H9 (cell line): Measurements from ENCODE around the gene TNP2. TPM values are rescaled to one million over a fixed set of nuclear protein-coding genes. Genes with fewer than 3 reads are reported as not detected.

ENCODE experiments used
- DNase-seq: peaks from one replicate; pipeline ENCODE4 v3.0.0-alpha.2; 2017
- H2AFZ ChIP-seq: one replicate; pipeline ENCODE4 v1.6.1; 2013; ENCODE audit warnings: mild to moderate bottlenecking, low read length, control low read depth, moderate library complexity
- H2AK5ac ChIP-seq: 2 replicates; pipeline ENCODE4 v1.6.1; 2013; ENCODE audit warnings: low read length, control low read depth, mixed read lengths; ENCODE audit not compliant: insufficient read length
- H2BK120ac ChIP-seq: one replicate; pipeline ENCODE4 v1.6.1; 2013; ENCODE audit warnings: low read depth, mild to moderate bottlenecking, low read length, control low read depth, inconsistent platforms; ENCODE audit not compliant: poor library complexity, severe bottlenecking
- H2BK12ac ChIP-seq: 2 replicates; pipeline ENCODE4 v1.6.1; 2013; ENCODE audit warnings: low read length, control low read depth, mixed read lengths, low read depth; ENCODE audit not compliant: insufficient read length
- H2BK15ac ChIP-seq: 2 replicates; pipeline ENCODE4 v1.6.1; 2013; ENCODE audit warnings: low read depth, low read length, control low read depth
- H2BK20ac ChIP-seq: one replicate; pipeline ENCODE4 v1.6.1; 2013; ENCODE audit warnings: low read depth, mild to moderate bottlenecking, low read length, control low read depth, inconsistent platforms; ENCODE audit not compliant: poor library complexity, severe bottlenecking
- H2BK5ac ChIP-seq: 2 replicates; pipeline ENCODE4 v1.6.1; 2013; ENCODE audit warnings: low read length, control low read depth, mixed read lengths; ENCODE audit not compliant: insufficient read length
- H3K14ac ChIP-seq: 2 replicates; pipeline ENCODE4 v1.6.1; 2013; ENCODE audit warnings: low read length, control low read depth; ENCODE audit not compliant: insufficient read depth
- H3K18ac ChIP-seq: 2 replicates; pipeline ENCODE4 v1.6.1; 2013; ENCODE audit warnings: low read depth, mild to moderate bottlenecking, mixed read lengths, low read length, control low read depth; ENCODE audit not compliant: insufficient read length
- H3K23ac ChIP-seq: 2 replicates; pipeline ENCODE4 v1.6.1; 2013; ENCODE audit warnings: low read length, control low read depth, mixed read lengths, low read depth; ENCODE audit not compliant: insufficient read length
- H3K23me2 ChIP-seq: 2 replicates; pipeline ENCODE4 v1.6.1; 2013; ENCODE audit warnings: low read depth, mild to moderate bottlenecking, mixed read lengths, low read length, control low read depth; ENCODE audit not compliant: insufficient read length, poor library complexity, severe bottlenecking
- H3K27ac ChIP-seq: 2 replicates; pipeline ENCODE4 v1.5.1; 2013; ENCODE audit warnings: low read length, control low read depth, mixed read lengths, low read depth; ENCODE audit not compliant: insufficient read length
- H3K27me3 ChIP-seq: 2 replicates; pipeline ENCODE4 v1.6.1; 2013; ENCODE audit warnings: low read length, control low read depth, inconsistent platforms; ENCODE audit not compliant: insufficient read depth
- H3K4ac ChIP-seq: 2 replicates; pipeline ENCODE4 v1.6.1; 2013; ENCODE audit warnings: low read depth, mild to moderate bottlenecking, control low read depth, inconsistent platforms, low read length, moderate library complexity
- H3K4me1 ChIP-seq: 2 replicates; pipeline ENCODE4 v1.6.1; 2013; ENCODE audit warnings: low read length, control low read depth, inconsistent platforms; ENCODE audit not compliant: insufficient read depth
- H3K4me2 ChIP-seq: 2 replicates; pipeline ENCODE4 v1.6.1; 2013; ENCODE audit warnings: low read length, control low read depth, mixed read lengths; ENCODE audit not compliant: insufficient read length, insufficient read depth
- H3K56ac ChIP-seq: 2 replicates; pipeline ENCODE4 v1.6.1; 2013; ENCODE audit warnings: low read depth, mild to moderate bottlenecking, mixed read lengths, low read length, control low read depth; ENCODE audit not compliant: insufficient read length
- H3K79me1 ChIP-seq: 2 replicates; pipeline ENCODE4 v1.6.1; 2013; ENCODE audit warnings: low read depth, mild to moderate bottlenecking, moderate library complexity, low read length, control low read depth, inconsistent platforms; ENCODE audit not compliant: insufficient read depth, poor library complexity, severe bottlenecking
- H3K79me2 ChIP-seq: 2 replicates; pipeline ENCODE4 v1.6.1; 2013; ENCODE audit warnings: low read length, control low read depth, inconsistent platforms; ENCODE audit not compliant: insufficient read depth
- H3K9ac ChIP-seq: 2 replicates; pipeline ENCODE4 v1.6.1; 2013; ENCODE audit warnings: low read length, control low read depth, mixed read lengths; ENCODE audit not compliant: insufficient read length; ENCODE audit errors: extremely low read depth
- H3K9me3 ChIP-seq: one replicate; pipeline ENCODE4 v1.6.1; 2013; ENCODE audit warnings: low read depth, low read length, inconsistent platforms; ENCODE audit not compliant: control insufficient read depth
- H3T11ph ChIP-seq: one replicate; pipeline ENCODE4 v1.6.1; 2013; ENCODE audit warnings: mild to moderate bottlenecking, low read length, control low read depth, inconsistent platforms
- H4K20me1 ChIP-seq: one replicate; pipeline ENCODE4 v1.6.1; 2013; ENCODE audit not compliant: control insufficient read depth, insufficient read length, insufficient read depth
- H4K5ac ChIP-seq: 2 replicates; pipeline ENCODE4 v1.6.1; 2013; ENCODE audit warnings: low read depth, mild to moderate bottlenecking, mixed read lengths, low read length, control low read depth; ENCODE audit not compliant: insufficient read length
- H4K8ac ChIP-seq: replicated peaks from 2 replicates; pipeline ENCODE4 v1.6.1; 2013; ENCODE audit warnings: low read length, control low read depth, mixed read lengths, low read depth; ENCODE audit not compliant: insufficient read length
- H4K91ac ChIP-seq: 2 replicates; pipeline ENCODE4 v1.6.1; 2013; ENCODE audit warnings: low read depth, mild to moderate bottlenecking, moderate library complexity, mixed read lengths, low read length, control low read depth; ENCODE audit not compliant: insufficient read length
- H3K27ac Mint-ChIP-seq, 3 experiments: 2 replicates in 2 of 3; 3 replicates in 1 of 3; pipeline ENCODE4 v1.8.0; 2020 to 2021; ENCODE audit warnings: mixed read lengths in 3 of 3, mild to moderate bottlenecking in 1 of 3, moderate library complexity in 1 of 3
- H3K27me3 Mint-ChIP-seq: 2 replicates; pipeline ENCODE4 v1.8.0; 2021; ENCODE audit warnings: low read depth, mild to moderate bottlenecking, moderate library complexity, mixed read lengths
- H3K36me3 Mint-ChIP-seq, 3 experiments: 2 replicates in 2 of 3; 3 replicates in 1 of 3; pipeline ENCODE4 v1.8.0; 2020 to 2021; ENCODE audit warnings: low read depth in 3 of 3, mixed read lengths in 3 of 3; ENCODE audit not compliant: insufficient read depth in 1 of 3
- H3K4me1 Mint-ChIP-seq, 2 experiments: 2 replicates each; pipeline ENCODE4 v1.8.0; 2020; ENCODE audit warnings: mixed read lengths in 2 of 2
- H3K4me3 Mint-ChIP-seq, 2 experiments: 2 replicates in 1 of 2; 3 replicates in 1 of 2; pipeline ENCODE4 v1.8.0; 2020 to 2021; ENCODE audit warnings: mild to moderate bottlenecking in 2 of 2, mixed read lengths in 2 of 2, moderate library complexity in 1 of 2
- H3K9me3 Mint-ChIP-seq, 2 experiments: 2 replicates in 1 of 2; 3 replicates in 1 of 2; pipeline ENCODE4 v1.8.0; 2020; ENCODE audit warnings: mild to moderate bottlenecking in 2 of 2, mixed read lengths in 2 of 2, moderate library complexity in 1 of 2
- WGBS: extraction: QIAGEN DNeasy Blood & Tissue Kit; methylation state at CpG from one replicate; pipeline ENCODE4 v1.1.7; 2013; ENCODE audit warnings: missing lambda C conversion rate, low lambda C conversion rate, mixed read lengths; ENCODE audit not compliant: insufficient read length; ENCODE audit errors: extremely low coverage; 5-methylcytosine and 5-hydroxymethylcytosine counted together
- total RNA-seq: library from RNA; stranded (reverse); gene quantifications from 2 replicates; pipeline ENCODE4 v1.2.1, GENCODE V29; 2021
- TF ChIP-seq, protein P1 (sequence below): fragments of 200-600 bp; sonication (generic); conservative IDR thresholded peaks from 3 replicates; pipeline ENCODE4 v1.8.0; 2021; ENCODE audit warnings: antibody characterized with exemption, mild to moderate bottlenecking

TNP2 gene
- total RNA-seq, 1 experiment from 2014 or later = not detected

GRCh38 chr16:11249233-11250061, 19.7 kb downstream of the TNP2 start:
- DNase-seq = no peak
- peak overlapping the region in 1 of 3 experiments; percentile 50; a peak in 2 of 7 replicates for H3K27ac Mint-ChIP-seq
- peaks cover 5 to 11% (median 8%) of the 10 kb centered on the region in 3 experiments; a peak in 6 of 7 replicates for H3K36me3 Mint-ChIP-seq
- Histone ChIP-seq H3K79me1 (no peaks in the 10 kb centered on the region), H3K4me1 (no peaks in the 10 kb centered on the region), H4K8ac (no peak overlapping the region), H3T11ph (no peak overlapping the region), H2BK15ac (no peak overlapping the region), H4K5ac (no peak overlapping the region), H4K20me1 (peaks cover 6% of the 10 kb centered on the region), H3K9me3 (no peaks in the 10 kb centered on the region), H3K23ac (no peak overlapping the region), H2AFZ (no peak overlapping the region), H3K4me2 (no peak overlapping the region), H3K23me2 (no peaks in the 10 kb centered on the region), H3K56ac (no peak overlapping the region), H3K18ac (no peak overlapping the region), H2BK20ac (no peak overlapping the region), H3K9ac (no peak overlapping the region), H3K27ac (no peak overlapping the region), H2BK120ac (no peak overlapping the region), H3K79me2 (peaks cover 4% of the 10 kb centered on the region; the same call in 1 of the 2 replicates), H4K91ac (no peak overlapping the region), H3K4ac (no peak overlapping the region), H2BK5ac (no peak overlapping the region), H2AK5ac (no peak overlapping the region), H3K27me3 (no peaks in the 10 kb centered on the region), H2BK12ac (no peak overlapping the region), H3K14ac (no peak overlapping the region)
- no peak overlapping the region for H3K4me3 Mint-ChIP-seq
- WGBS = no CpG with 5 or more reads among the region's 63 CpGs
- H3K9me3 Mint-ChIP-seq = no peaks in the 10 kb centered on the region
- TF ChIP-seq, protein P1, sequence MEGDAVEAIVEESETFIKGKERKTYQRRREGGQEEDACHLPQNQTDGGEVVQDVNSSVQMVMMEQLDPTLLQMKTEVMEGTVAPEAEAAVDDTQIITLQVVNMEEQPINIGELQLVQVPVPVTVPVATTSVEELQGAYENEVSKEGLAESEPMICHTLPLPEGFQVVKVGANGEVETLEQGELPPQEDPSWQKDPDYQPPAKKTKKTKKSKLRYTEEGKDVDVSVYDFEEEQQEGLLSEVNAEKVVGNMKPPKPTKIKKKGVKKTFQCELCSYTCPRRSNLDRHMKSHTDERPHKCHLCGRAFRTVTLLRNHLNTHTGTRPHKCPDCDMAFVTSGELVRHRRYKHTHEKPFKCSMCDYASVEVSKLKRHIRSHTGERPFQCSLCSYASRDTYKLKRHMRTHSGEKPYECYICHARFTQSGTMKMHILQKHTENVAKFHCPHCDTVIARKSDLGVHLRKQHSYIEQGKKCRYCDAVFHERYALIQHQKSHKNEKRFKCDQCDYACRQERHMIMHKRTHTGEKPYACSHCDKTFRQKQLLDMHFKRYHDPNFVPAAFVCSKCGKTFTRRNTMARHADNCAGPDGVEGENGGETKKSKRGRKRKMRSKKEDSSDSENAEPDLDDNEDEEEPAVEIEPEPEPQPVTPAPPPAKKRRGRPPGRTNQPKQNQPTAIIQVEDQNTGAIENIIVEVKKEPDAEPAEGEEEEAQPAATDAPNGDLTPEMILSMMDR = no peak
- H3K27me3 Mint-ChIP-seq = peaks cover 1% of the 10 kb centered on the region; the same call in 1 of the 2 replicates
- H3K4me1 Mint-ChIP-seq = peaks cover 16 to 18% of the 10 kb centered on the region in 2 experiments
